ENCODE data around the gene GARNL3.

Gene GARNL3

GRCh38 chr9:127264462-127265219 is at the start of gene GARNL3:
TSS of gene GARNL3 (plus strand) at chr9:127264774. CDS start at chr9:127264878, 104 bp downstream.
- DNase-seq (ENCODE audit: low read depth, low spot score), result no peak

GRCh38 chr9:127215268-127216209 is 49.0 kb upstream of the GARNL3 start:
- DNase-seq (ENCODE audit: low read depth, low spot score), result no peak

GRCh38 chr9:127216210-127216887 is 48.2 kb upstream of the GARNL3 start:
- no peak for DNase-seq (ENCODE audit: low read depth, low spot score)

GRCh38 chr9:127216888-127217217 is 47.7 kb upstream of the GARNL3 start:
- no peak for DNase-seq (ENCODE audit: low read depth, low spot score)

- no peak for DNase-seq (ENCODE audit: low read depth, low spot score)
Observed at GRCh38 chr9:127218818-127219217, 45.8 kb upstream of the GARNL3 start.

- DNase-seq (ENCODE audit: low read depth, low spot score), result no peak
Observed at GRCh38 chr9:127219520-127219919, 45.1 kb upstream of the GARNL3 start.

GRCh38 chr9:127221695-127222094 is 42.9 kb upstream of the GARNL3 start:
- no peak for DNase-seq (ENCODE audit: low read depth, low spot score)

GRCh38 chr9:127222388-127223095 is 42.0 kb upstream of the GARNL3 start:
- DNase-seq (ENCODE audit: low read depth, low spot score), result no peak

GRCh38 chr9:127223266-127223665 is 41.3 kb upstream of the GARNL3 start:
- DNase-seq (ENCODE audit: low read depth, low spot score), result no peak

- DNase-seq (ENCODE audit: low read depth, low spot score), result no peak
Observed at GRCh38 chr9:127223810-127224177, 40.8 kb upstream of the GARNL3 start.

- no peak for DNase-seq (ENCODE audit: low read depth, low spot score)
Observed at GRCh38 chr9:127224178-127224882, 40.2 kb upstream of the GARNL3 start.

GRCh38 chr9:127224883-127225739 is 39.5 kb upstream of the GARNL3 start:
- DNase-seq (ENCODE audit: low read depth, low spot score), result no peak

- DNase-seq (ENCODE audit: low read depth, low spot score), result no peak
Observed at GRCh38 chr9:127225801-127226625, 38.6 kb upstream of the GARNL3 start.

- DNase-seq (ENCODE audit: low read depth, low spot score), result no peak
Observed at GRCh38 chr9:127229691-127230417, 34.7 kb upstream of the GARNL3 start.

GRCh38 chr9:127231666-127232065 is 32.9 kb upstream of the GARNL3 start:
- DNase-seq (ENCODE audit: low read depth, low spot score), result no peak

- DNase-seq (ENCODE audit: low read depth, low spot score), result no peak
Observed at GRCh38 chr9:127232833-127233549, 31.6 kb upstream of the GARNL3 start.

- DNase-seq (ENCODE audit: low read depth, low spot score), result no peak
Observed at GRCh38 chr9:127233550-127233949, 31.0 kb upstream of the GARNL3 start.

GRCh38 chr9:127233989-127234388 is 30.6 kb upstream of the GARNL3 start:
- no peak for DNase-seq (ENCODE audit: low read depth, low spot score)

All from iPS DF 19.7 (cell line).